Osteocyte (in vitro differentiated cells): ENCODE results near the gene RFC1. TPM values are rescaled to one million over a fixed set of nuclear protein-coding genes. Genes with fewer than 3 reads are reported as not detected.

ENCODE experiments used
- DNase-seq: peaks from one replicate; pipeline ENCODE4 v3.0.0; 2021; ENCODE audit warnings: mixed read lengths; ENCODE audit not compliant: unreplicated experiment; ENCODE audit errors: extremely low spot score
- H3K27ac Mint-ChIP-seq: one replicate; pipeline ENCODE4 v1.8.0; 2021; ENCODE audit warnings: mild to moderate bottlenecking, mixed read lengths; ENCODE audit not compliant: unreplicated experiment
- H3K27me3 Mint-ChIP-seq: one replicate; pipeline ENCODE4 v1.8.0; 2021; ENCODE audit warnings: mixed read lengths; ENCODE audit not compliant: unreplicated experiment
- H3K36me3 Mint-ChIP-seq: one replicate; pipeline ENCODE4 v1.8.0; 2021; ENCODE audit warnings: mixed read lengths; ENCODE audit not compliant: unreplicated experiment
- H3K4me1 Mint-ChIP-seq: one replicate; pipeline ENCODE4 v1.8.0; 2021; ENCODE audit warnings: mixed read lengths; ENCODE audit not compliant: unreplicated experiment
- H3K4me3 Mint-ChIP-seq: one replicate; pipeline ENCODE4 v1.8.0; 2021; ENCODE audit warnings: mild to moderate bottlenecking, moderate library complexity, mixed read lengths; ENCODE audit not compliant: unreplicated experiment
- H3K9me3 Mint-ChIP-seq: one replicate; pipeline ENCODE4 v1.8.0; 2021; ENCODE audit warnings: mixed read lengths; ENCODE audit not compliant: unreplicated experiment
- microRNA-seq: library from miRNA; unstranded; fragments of <30 nt; microRNA quantifications from one replicate; pipeline ENCODE4 v1.1.0, GENCODE V29; 2020; ENCODE audit not compliant: unreplicated experiment
- total RNA-seq: library from RNA; stranded (reverse); gene quantifications from 2 replicates; pipeline ENCODE4 v1.2.1, GENCODE V29; 2021
- TF ChIP-seq, protein P1 (sequence below): fragments of 200-600 bp; sonication (generic); IDR thresholded peaks from 2 replicates; pipeline ENCODE4 v1.5.0; 2021; ENCODE audit warnings: antibody characterized with exemption, mild to moderate bottlenecking, moderate library complexity

Gene RFC1
- total RNA-seq, 1 donor from 2014 or later = 48.8 TPM

DNA sequence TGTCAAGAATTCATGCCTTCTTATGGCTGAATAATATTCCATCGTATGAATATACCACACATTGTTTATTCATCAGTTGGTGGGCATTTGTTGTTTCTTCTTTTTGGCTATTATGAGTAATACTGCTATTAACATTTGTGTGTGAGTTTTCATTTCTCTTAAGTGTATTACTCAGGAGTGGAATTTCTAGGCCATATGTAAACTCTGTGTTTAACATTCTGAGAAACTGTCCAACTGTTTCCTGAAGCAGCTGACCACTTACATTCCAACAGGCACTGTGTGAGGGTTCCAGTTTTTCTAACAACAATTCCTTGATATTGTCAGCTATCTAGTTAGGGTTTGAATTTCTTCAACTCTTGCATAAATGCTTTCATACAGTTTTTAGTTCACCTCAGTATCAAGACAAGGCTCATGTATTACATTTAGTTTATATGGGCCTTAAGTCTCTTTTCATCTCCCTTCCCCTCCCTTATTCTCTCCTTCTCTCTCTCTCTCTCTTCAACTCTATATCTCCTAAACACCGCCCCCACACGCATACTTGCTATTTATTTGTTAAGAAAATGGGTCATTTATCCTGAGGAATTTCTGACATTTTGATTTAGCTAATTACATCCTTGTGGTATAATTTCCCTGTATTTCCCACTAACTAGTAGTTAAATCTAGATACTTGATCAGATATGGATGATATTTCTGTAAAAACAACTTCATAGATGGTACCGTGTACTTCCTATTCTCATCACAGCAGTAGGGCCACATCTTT, 106.4 kb downstream of the RFC1 start:
- Mint-ChIP-seq H3K27ac (peak overlapping the region; percentile 23), H3K36me3 (peaks cover 36% of the 10 kb centered on the region), H3K9me3 (peaks cover 3% of the 10 kb centered on the region), H3K27me3 (no peaks in the 10 kb centered on the region), H3K4me3 (no peak overlapping the region), H3K4me1 (peaks cover 38% of the 10 kb centered on the region)
- TF ChIP-seq, protein P1, sequence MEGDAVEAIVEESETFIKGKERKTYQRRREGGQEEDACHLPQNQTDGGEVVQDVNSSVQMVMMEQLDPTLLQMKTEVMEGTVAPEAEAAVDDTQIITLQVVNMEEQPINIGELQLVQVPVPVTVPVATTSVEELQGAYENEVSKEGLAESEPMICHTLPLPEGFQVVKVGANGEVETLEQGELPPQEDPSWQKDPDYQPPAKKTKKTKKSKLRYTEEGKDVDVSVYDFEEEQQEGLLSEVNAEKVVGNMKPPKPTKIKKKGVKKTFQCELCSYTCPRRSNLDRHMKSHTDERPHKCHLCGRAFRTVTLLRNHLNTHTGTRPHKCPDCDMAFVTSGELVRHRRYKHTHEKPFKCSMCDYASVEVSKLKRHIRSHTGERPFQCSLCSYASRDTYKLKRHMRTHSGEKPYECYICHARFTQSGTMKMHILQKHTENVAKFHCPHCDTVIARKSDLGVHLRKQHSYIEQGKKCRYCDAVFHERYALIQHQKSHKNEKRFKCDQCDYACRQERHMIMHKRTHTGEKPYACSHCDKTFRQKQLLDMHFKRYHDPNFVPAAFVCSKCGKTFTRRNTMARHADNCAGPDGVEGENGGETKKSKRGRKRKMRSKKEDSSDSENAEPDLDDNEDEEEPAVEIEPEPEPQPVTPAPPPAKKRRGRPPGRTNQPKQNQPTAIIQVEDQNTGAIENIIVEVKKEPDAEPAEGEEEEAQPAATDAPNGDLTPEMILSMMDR = no peak
- no peak for DNase-seq

DNA sequence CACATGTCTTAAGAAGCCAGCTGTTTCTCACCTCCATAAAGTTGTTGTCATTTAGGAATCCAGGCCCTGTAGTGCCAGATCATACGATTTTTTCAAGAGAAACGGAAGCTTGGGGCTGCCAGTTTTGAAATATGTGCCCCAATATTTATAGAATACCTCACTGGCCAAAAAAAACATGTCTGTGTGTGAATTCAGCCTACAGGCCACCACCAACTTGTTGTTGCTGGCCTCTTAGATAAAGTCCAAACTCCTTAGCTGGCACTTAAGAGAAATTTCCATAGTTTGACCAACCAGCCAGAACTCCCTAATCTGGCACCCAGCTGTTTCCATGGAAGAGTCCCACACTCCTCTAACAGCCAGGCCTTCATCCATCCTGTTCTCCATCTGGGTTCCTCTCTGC, 109.7 kb downstream of the RFC1 start:
- Mint-ChIP-seq H3K4me3 (no peak overlapping the region), H3K4me1 (peaks cover 41% of the 10 kb centered on the region), H3K27ac (peak overlapping the region; percentile 85), H3K27me3 (no peaks in the 10 kb centered on the region), H3K36me3 (peaks cover 35% of the 10 kb centered on the region), H3K9me3 (peaks cover 3% of the 10 kb centered on the region)
- TF ChIP-seq, protein P1 = no peak
- DNase-seq = no peak

DNA sequence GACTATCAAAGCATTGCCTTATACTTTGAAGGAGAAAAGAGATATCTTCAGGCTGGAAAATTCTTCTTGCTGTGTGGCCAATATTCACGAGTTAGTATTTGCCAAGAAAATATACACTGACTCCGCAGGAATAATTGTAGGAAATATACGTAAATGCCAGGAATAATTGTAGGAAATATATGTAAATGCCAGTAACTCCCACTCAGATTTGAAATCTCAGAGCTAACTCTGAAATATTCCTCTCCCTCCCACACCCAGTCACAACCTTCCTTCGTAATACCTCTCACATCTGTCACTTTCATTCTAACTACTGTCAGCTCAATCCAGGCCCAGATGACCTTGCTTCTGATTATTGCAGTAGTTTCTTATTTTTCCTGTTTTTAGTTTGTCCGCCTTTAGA, 110.3 kb downstream of the RFC1 start:
- Mint-ChIP-seq H3K27me3 (no peaks in the 10 kb centered on the region), H3K36me3 (peaks cover 32% of the 10 kb centered on the region), H3K4me1 (peaks cover 41% of the 10 kb centered on the region), H3K9me3 (peaks cover 3% of the 10 kb centered on the region), H3K27ac (peak overlapping the region; percentile 85), H3K4me3 (no peak overlapping the region)
- TF ChIP-seq, protein P1 = no peak
- no peak for DNase-seq

DNA sequence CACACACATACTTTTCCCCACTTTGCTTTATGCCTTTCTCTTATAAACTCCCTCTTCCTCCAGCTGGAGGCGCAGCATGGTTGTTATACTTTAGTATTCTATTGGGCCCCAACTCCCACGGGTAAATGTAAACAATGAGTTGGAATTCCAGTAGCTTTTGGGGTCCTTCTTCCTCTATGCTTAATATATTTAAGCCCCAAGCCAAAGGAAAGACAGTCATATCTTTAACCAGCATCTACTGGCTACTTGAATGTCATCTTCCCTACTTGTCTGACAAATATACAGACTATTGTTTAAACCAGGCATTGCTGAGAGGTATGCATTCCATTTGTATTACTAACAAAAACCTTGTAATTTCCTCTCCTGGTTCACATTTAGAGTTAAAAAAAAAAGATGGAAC, 110.9 kb downstream of the RFC1 start:
- TF ChIP-seq, protein P1 = peak; percentile 28
- DNase-seq = no peak
- peaks cover 41% of the 10 kb centered on the region for H3K4me1 Mint-ChIP-seq
- peak overlapping the region; percentile 85 for H3K27ac Mint-ChIP-seq
- peaks cover 3% of the 10 kb centered on the region for H3K9me3 Mint-ChIP-seq
- H3K4me3 Mint-ChIP-seq = no peak overlapping the region
- H3K27me3 Mint-ChIP-seq = no peaks in the 10 kb centered on the region
- peaks cover 32% of the 10 kb centered on the region for H3K36me3 Mint-ChIP-seq

DNA sequence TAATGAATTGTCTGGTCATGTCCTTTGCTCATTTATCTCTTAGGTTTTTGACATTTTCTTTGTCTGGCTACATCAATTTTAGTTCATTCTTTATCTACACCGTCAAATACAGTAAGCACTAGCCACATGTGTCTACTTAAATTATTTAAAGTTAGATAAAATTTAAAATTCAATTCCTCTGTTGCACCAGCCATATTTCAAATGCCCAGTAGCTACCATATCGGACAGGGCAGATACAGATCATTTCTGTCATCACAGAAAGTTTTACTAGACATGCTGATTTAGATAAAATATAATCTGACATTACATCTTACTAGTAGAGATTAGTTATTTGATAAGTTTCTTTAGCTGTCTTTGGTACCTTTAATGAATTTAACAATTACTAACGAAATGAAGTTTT, 122.7 kb downstream of the RFC1 start:
- Mint-ChIP-seq H3K36me3 (peaks cover 28% of the 10 kb centered on the region), H3K27ac (no peak overlapping the region), H3K9me3 (no peaks in the 10 kb centered on the region), H3K4me3 (no peak overlapping the region), H3K4me1 (no peaks in the 10 kb centered on the region), H3K27me3 (no peaks in the 10 kb centered on the region)
- TF ChIP-seq, protein P1 = no peak
- DNase-seq = no peak

Small RNAs within 50 kb of the gene (microRNA-seq; reads per million reads assigned to microRNA genes)
- not detected for gene MIR5591

Other genes with a start within 250 kb of the RFC1 start
- gene WDR19, start 183.8 kb downstream of the RFC1 start, total RNA-seq = 42.5 and 45.9 TPM in 2 replicates
- not detected in 2 replicates for gene KLB, start 40.6 kb upstream of the RFC1 start, total RNA-seq
- gene RPL9, start 92.6 kb upstream of the RFC1 start, total RNA-seq = 1,144 and 1,147 TPM in 2 replicates
- gene LIAS, start 92.7 kb upstream of the RFC1 start, total RNA-seq = 10.9 and 13.8 TPM in 2 replicates
- 192 and 200 TPM in 2 replicates for gene UGDH, start 161.1 kb upstream of the RFC1 start, total RNA-seq